NB4 (cell line): ENCODE results near the gene MAGI1.

ENCODE experiments used
- DNase-seq: peaks from one replicate; pipeline ENCODE4 v3.0.0; 2010; ENCODE audit warnings: low read depth
- H3K4me3 ChIP-seq: one replicate; pipeline ENCODE4 v1.5.1; 2011; ENCODE audit warnings: mild to moderate bottlenecking, low read depth, low read length, moderate library complexity
- MYC ChIP-seq: IDR thresholded peaks from 2 replicates; pipeline ENCODE4 v1.6.1; 2011; ENCODE audit warnings: low read depth, low read length
- POLR2A ChIP-seq: IDR thresholded peaks from 2 replicates; pipeline ENCODE4 v1.6.1; 2011; ENCODE audit warnings: mild to moderate bottlenecking; ENCODE audit not compliant: insufficient read length; ENCODE audit errors: extremely low read depth
- TF ChIP-seq, protein P1 (sequence below): IDR thresholded peaks from one replicate; pipeline ENCODE4 v1.5.1; 2012; ENCODE audit warnings: low read depth, low read length
- TF ChIP-seq, protein P2 (sequence below): IDR thresholded peaks from 2 replicates; pipeline ENCODE4 v1.6.1; 2011; ENCODE audit warnings: low read depth, low read length

MAGI1 gene

DNA sequence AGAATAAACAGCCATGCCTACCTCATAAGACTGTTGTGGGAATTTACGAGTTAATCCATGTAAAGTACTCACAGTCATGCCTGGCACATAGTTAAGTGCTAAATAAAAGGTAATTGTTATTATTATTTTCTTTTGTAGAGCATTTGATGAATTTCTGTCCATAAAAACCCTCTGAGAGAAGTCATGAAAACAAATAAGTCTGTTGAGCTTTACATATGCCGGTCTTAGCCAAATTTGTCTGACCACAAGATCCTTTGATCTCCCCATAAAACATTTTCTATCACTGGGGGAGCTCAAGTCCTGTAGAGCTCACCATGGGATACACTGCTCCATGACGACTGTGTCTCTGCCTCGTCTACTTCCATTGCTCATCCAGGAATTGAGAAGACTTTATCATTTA lies 114.0 kb downstream of the MAGI1 start:
- no peak overlapping the region for H3K4me3 ChIP-seq
- TF ChIP-seq MYC (no peak), POLR2A (no peak)
- TF ChIP-seq, protein P1, sequence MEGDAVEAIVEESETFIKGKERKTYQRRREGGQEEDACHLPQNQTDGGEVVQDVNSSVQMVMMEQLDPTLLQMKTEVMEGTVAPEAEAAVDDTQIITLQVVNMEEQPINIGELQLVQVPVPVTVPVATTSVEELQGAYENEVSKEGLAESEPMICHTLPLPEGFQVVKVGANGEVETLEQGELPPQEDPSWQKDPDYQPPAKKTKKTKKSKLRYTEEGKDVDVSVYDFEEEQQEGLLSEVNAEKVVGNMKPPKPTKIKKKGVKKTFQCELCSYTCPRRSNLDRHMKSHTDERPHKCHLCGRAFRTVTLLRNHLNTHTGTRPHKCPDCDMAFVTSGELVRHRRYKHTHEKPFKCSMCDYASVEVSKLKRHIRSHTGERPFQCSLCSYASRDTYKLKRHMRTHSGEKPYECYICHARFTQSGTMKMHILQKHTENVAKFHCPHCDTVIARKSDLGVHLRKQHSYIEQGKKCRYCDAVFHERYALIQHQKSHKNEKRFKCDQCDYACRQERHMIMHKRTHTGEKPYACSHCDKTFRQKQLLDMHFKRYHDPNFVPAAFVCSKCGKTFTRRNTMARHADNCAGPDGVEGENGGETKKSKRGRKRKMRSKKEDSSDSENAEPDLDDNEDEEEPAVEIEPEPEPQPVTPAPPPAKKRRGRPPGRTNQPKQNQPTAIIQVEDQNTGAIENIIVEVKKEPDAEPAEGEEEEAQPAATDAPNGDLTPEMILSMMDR: no peak
- TF ChIP-seq, protein P2, sequence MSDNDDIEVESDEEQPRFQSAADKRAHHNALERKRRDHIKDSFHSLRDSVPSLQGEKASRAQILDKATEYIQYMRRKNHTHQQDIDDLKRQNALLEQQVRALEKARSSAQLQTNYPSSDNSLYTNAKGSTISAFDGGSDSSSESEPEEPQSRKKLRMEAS: no peak
- DNase-seq: no peak

DNA sequence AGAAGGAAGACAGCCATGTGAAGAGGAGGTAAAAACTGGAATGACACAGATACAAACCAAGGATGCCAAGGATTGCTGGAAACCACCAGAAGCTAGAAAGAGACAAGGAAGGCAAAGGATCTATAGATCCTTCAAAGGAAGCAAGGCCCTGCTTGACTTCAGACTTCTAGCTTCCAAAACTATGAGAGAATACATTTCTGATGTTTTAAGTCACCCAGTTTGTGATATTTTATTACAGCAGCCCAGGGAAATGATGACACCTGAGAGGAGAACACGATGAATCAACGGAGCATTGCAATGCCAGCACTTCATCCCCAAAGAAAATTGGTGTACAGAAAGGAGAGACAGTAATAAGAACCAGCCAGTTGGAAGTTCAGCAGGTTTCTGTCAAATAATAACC lies 116.3 kb downstream of the MAGI1 start:
- H3K4me3 ChIP-seq: no peak overlapping the region
- TF ChIP-seq, protein P2: no peak
- TF ChIP-seq MYC (no peak), POLR2A (no peak)
- TF ChIP-seq, protein P1: no peak
- DNase-seq: no peak

DNA sequence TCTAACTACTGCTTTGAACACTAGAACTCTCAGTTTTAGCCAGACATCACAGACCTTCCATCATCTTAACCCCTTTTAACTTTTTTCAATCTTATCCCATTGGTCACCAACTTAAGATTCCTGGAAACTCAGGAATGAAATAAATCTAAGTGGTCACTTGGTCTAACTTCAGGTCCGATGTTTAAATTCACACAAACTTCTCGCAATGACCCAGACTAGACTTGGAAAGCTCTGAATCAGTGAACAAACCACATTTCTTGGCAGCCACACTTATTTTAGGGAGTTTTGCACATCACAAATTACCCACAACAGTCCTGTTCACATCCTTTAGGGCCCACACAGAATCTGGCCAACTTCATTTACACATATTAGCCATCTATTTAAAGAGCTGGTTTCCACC lies 118.9 kb downstream of the MAGI1 start:
- no peak for DNase-seq
- no peak overlapping the region for H3K4me3 ChIP-seq
- TF ChIP-seq MYC (no peak), POLR2A (no peak)
- TF ChIP-seq, protein P1: no peak

DNA sequence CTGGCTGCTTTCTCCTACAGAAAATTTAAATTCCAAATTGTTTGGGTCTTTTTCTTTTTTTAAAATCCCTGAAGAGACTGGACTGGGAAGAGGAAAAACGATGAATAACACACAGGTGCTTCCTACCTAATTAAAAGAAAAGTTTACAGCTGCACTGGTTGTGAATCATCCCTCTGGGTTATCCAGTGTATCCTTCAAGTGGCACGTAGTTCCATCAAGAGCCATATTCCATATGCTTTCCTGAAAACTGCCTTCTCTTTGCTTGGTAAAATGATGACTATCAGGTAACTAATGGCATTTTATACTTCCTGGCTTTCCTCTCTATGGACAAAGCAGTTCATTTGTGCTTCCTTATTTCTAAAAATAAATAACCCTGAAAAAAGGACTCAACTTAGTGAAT lies 123.2 kb downstream of the MAGI1 start:
- TF ChIP-seq, protein P1: no peak
- TF ChIP-seq MYC: no peak
- TF ChIP-seq, protein P2: no peak
- no peak for TF ChIP-seq POLR2A
- H3K4me3 ChIP-seq: no peak overlapping the region
- DNase-seq: no peak

DNA sequence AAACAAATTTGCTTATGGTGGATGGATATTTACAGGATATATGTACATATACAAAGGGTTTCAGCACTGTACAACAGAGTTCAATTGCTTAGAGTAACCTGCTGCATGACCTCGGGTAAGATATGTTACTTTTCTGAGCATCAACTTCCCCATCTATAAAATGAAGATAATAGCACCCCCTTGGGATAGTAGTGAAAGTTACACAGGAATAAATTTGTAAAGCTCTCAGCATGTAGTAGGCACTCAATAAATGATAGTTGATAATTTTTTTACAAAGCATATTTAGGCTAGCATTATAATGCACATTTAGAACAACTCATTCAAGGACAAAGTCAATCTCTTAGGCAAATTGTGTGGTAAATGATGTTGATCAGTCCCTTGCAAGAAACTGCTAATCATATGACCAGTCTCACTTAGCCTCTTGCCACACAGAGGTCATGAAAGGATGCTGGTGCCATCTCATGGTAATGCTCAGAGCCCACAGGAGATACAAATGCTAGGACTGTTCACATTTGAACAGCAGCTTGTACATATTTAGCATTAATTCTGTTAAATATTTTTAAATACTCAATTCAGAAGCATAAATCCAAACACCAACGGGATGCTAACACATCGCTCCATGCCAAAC lies 123.9 kb downstream of the MAGI1 start:
- DNase-seq: peak; percentile 15
- H3K4me3 ChIP-seq: no peak overlapping the region
- no peak for TF ChIP-seq MYC
- no peak for TF ChIP-seq POLR2A
- TF ChIP-seq, protein P2: no peak
- TF ChIP-seq, protein P1: no peak
